Stimulated activated CD8-positive, alpha-beta memory T cell treated with anti-CD3 and anti-CD28 coated beads, Interleukin-4, amount 100 ng/mL, for 48 hours (primary cell): ENCODE results near the gene RASGRP2.
A peak's percentile ranks its signal among the peaks of the same experiment; 100 is the strongest.

Experiments used
- DNase-seq: peaks from one replicate; pipeline ENCODE4 v3.0.0-alpha.2; 2020

The RASGRP2 gene

GRCh38 chr11:64770120-64770519, 26.2 kb upstream of the RASGRP2 start:
- DNase-seq = no peak

- DNase-seq = no peak
Observed at GRCh38 chr11:64769283-64769682, 25.3 kb upstream of the RASGRP2 start.

- no peak for DNase-seq
Observed at GRCh38 chr11:64768300-64768694, 24.4 kb upstream of the RASGRP2 start.

- peak; percentile 94 for DNase-seq
Observed at GRCh38 chr11:64767344-64768299, 23.7 kb upstream of the RASGRP2 start.

GRCh38 chr11:64766881-64767280, 22.9 kb upstream of the RASGRP2 start:
- no peak for DNase-seq

GRCh38 chr11:64765851-64766665, 22.1 kb upstream of the RASGRP2 start:
- DNase-seq = no peak

GRCh38 chr11:64765291-64765850, 21.4 kb upstream of the RASGRP2 start:
- no peak for DNase-seq

- no peak for DNase-seq
Observed at GRCh38 chr11:64764753-64765152, 20.8 kb upstream of the RASGRP2 start.

- DNase-seq = peak; percentile 55
Observed at GRCh38 chr11:64764040-64764611, 20.2 kb upstream of the RASGRP2 start.

- no peak for DNase-seq
Observed at GRCh38 chr11:64763526-64764039, 19.6 kb upstream of the RASGRP2 start.

- DNase-seq = no peak
Observed at GRCh38 chr11:64762674-64763525, 19.0 kb upstream of the RASGRP2 start.

GRCh38 chr11:64762277-64762673, 18.3 kb upstream of the RASGRP2 start:
- no peak for DNase-seq

GRCh38 chr11:64760759-64761420, 16.9 kb upstream of the RASGRP2 start:
- DNase-seq = no peak

GRCh38 chr11:64759722-64760719, 16.1 kb upstream of the RASGRP2 start, which contains the start of gene PYGM:
Gene PYGM (minus strand): TSS chr11:64759974. CDS start chr11:64759898, 76 bp downstream.
- no peak for DNase-seq

GRCh38 chr11:64759131-64759721, 15.3 kb upstream of the RASGRP2 start:
- DNase-seq = no peak

- DNase-seq = no peak
Observed at GRCh38 chr11:64758330-64759079, 14.6 kb upstream of the RASGRP2 start.

GRCh38 chr11:64757549-64758329, 13.8 kb upstream of the RASGRP2 start:
- no peak for DNase-seq
